ENCODE data around the gene SANBR. TPM values are rescaled to one million over a fixed set of nuclear protein-coding genes. Genes with fewer than 3 reads are reported as not detected.
"Not testable (repeated sequence)": the region's sequence is repeated elsewhere in the genome, so short reads cannot be mapped to it uniquely, and the experiment has no call there.

SANBR gene
- total and polyA plus RNA-seq, 2 of the 13 experiments (the other 11 are each of a cell fraction or from before 2014, with no cell fraction given): 9.8 to 20.9 TPM

DNA sequence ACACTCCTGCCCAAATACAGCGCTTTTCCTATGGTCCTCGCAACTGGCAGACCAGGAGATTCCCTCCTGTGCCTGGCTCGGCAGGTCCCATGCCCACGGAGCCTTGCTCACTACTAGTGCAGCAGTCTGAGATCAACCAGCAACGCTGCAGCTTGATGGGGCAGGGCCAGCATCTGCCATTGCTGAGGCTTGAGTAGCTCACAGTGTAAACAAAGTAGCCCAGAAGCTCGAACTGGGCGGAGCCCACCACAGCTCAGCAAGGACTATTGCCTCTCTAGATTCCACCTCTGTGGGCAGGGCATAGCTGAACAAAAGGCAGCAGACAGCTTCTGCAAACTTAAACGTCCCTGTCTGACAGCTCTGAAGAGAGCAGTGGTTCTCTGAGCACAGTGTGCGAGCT is 31.1 kb upstream of the SANBR start:
- H3K27ac ChIP-seq (ENCODE audit: extremely low read length, insufficient read depth, low read length); DNase-seq (ENCODE audit: low spot score); H3K4me3 ChIP-seq (replicated peaks in 1 of 3; ENCODE audit: insufficient read depth in 1 of 3, low read depth in 2 of 3, low read length in 3 of 3); intact Hi-C loops (cut with micrococcal nuclease; ENCODE audit: unreplicated experiment); H4K20me1 ChIP-seq (ENCODE audit: insufficient read depth, low read length); H3K27me3 ChIP-seq (ENCODE audit: control insufficient read depth in 1 of 2, insufficient read depth in 2 of 2, low read length in 2 of 2); H3K4me1 ChIP-seq (ENCODE audit: insufficient read depth, low read length); H3K4me2 ChIP-seq (ENCODE audit: low read depth, low read length); H2AFZ ChIP-seq (ENCODE audit: low read length); BruUV-seq (replicated peaks); in situ Hi-C loops (cut with HindIII; ENCODE audit: extremely low pct_ligation_motif_present, low pct_unique_long_range_greater_than_20kb); CTCF ChIA-PET (ENCODE audit: low intra/inter-chr PET ratio, low total read pairs); H3K79me2 ChIP-seq (ENCODE audit: insufficient read depth, low read length); FAIRE-seq; H3K9ac ChIP-seq (ENCODE audit: insufficient read depth, low read depth, low read length): not testable (repeated sequence)
- H3K36me3 ChIP-seq (replicated peaks in 1 of 2; ENCODE audit: control insufficient read depth in 1 of 2, insufficient read depth in 2 of 2, low read length in 2 of 2): peaks cover 25 to 45% of the 10 kb centered on the region in 2 experiments
- POLR2A ChIA-PET: interaction anchor here (1.0 to 1.6 kb wide), 3 partner anchors 10 to 13 kb away, joined by 3 to 5 read pairs (median 4); no protein-coding TSS in a partner anchor
- peak; percentile 46 for TF ChIP-seq ZNF687 (CRISPR knock-in tag; IDR thresholded peaks at IDR 0.05)
- peak; percentile 20; the same call in 1 of the 2 replicates for TF ChIP-seq ZBTB38 (CRISPR knock-in tag; IDR thresholded peaks at IDR 0.05)
- 92% methylated on average over 8 of the region's 9 CpGs for WGBS (ENCODE audit: low lambda C conversion rate)
- H3K9me3 ChIP-seq (ENCODE audit: low read length): peaks cover 21% of the 10 kb centered on the region; the same call in 1 of the 2 replicates
- peak; percentile 55 for ATAC-seq

DNA sequence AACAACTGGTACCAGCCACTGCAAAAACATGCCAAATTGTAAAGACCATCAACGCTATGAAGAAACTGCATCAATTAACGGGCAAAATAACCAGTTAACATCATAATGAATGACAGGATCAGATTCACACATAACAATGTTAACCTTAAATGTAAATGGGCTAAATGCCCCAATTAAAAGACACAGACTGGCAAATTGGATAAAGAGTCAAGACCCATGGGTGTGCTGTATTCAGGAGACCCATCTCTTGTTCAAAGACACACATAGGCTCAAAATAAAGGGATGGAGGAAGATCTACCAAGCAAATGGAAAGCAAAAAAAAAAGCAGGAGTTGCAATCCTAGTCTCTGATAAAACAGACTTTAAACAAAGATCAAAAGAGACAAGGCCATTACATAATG is 29.0 kb upstream of the SANBR start:
- POLR2A ChIA-PET; H3K4me2 ChIP-seq (ENCODE audit: low read depth, low read length); H2AFZ ChIP-seq (ENCODE audit: low read length); intact Hi-C loops (cut with micrococcal nuclease; ENCODE audit: unreplicated experiment); DNase-seq (ENCODE audit: low spot score); H3K79me2 ChIP-seq (ENCODE audit: insufficient read depth, low read length); ATAC-seq; H3K9ac ChIP-seq (ENCODE audit: insufficient read depth, low read depth, low read length); in situ Hi-C loops (cut with HindIII; ENCODE audit: extremely low pct_ligation_motif_present, low pct_unique_long_range_greater_than_20kb); CTCF ChIA-PET (ENCODE audit: low intra/inter-chr PET ratio, low total read pairs); H3K4me3 ChIP-seq (replicated peaks in 1 of 3; ENCODE audit: insufficient read depth in 1 of 3, low read depth in 2 of 3, low read length in 3 of 3); FAIRE-seq; BruUV-seq (replicated peaks); H4K20me1 ChIP-seq (ENCODE audit: insufficient read depth, low read length); H3K4me1 ChIP-seq (ENCODE audit: insufficient read depth, low read length); H3K27me3 ChIP-seq (ENCODE audit: control insufficient read depth in 1 of 2, insufficient read depth in 2 of 2, low read length in 2 of 2); H3K27ac ChIP-seq (ENCODE audit: extremely low read length, insufficient read depth, low read length): not testable (repeated sequence)
- Histone ChIP-seq H3K36me3 (replicated peaks in 1 of 2; ENCODE audit: control insufficient read depth in 1 of 2, insufficient read depth in 2 of 2, low read length in 2 of 2) (peaks cover 21 to 38% of the 10 kb centered on the region in 2 experiments), H3K9me3 (ENCODE audit: low read length) (peaks cover 21% of the 10 kb centered on the region; the same call in 1 of the 2 replicates)
- 99% methylated on average over 2 of the region's 2 CpGs for WGBS (ENCODE audit: low lambda C conversion rate)
